ENCODE measurements around the gene ZNF674. TPM values are rescaled to one million over a fixed set of nuclear protein-coding genes. Genes with fewer than 3 reads are reported as not detected.
"Not testable (repeated sequence)": the region's sequence is repeated elsewhere in the genome, so short reads cannot be mapped to it uniquely, and the experiment has no call there.

The ZNF674 gene
- total RNA-seq, 2 donors from 2014 or later: 0.99 to 10.4 TPM

DNA sequence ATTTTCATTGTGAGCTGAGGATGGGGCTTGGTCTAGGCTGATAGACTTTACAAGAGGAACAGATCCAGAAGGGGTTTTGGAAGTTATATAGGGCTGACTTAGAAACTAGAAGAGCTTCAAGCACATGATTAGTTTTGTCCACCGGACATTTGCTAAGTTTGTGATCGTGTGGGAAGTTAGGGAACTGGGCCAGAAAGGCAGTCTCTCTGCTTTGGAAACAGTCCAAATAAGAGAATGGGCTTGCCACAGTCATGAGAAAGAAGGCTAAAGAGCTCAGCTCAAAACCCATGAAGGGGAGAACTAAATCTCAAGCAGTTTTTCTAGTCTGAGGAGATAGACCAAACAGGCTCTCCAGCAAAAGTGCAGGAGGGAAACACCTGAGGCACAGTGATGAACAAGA lies 67.8 kb downstream of the ZNF674 start:
- H3K27ac ChIP-seq: no peak overlapping the region
- H3K36me3 ChIP-seq (replicated peaks in 1 of 2; ENCODE audit: insufficient read depth in 1 of 2, low read depth in 2 of 2): no peaks in the 10 kb centered on the region
- H3K4me1 ChIP-seq: no peaks in the 10 kb centered on the region
- no peak overlapping the region for H3K4me3 ChIP-seq
- WGBS, 2 donors: 35 to 53% methylated on average over 2 of the region's 2 CpGs
- DNase-seq: no peak
- no peaks in the 10 kb centered on the region for H3K9me3 ChIP-seq
- ATAC-seq: no peak
- no peaks in the 10 kb centered on the region for H3K27me3 ChIP-seq
- intact Hi-C loops (cut with DNase I): no loop called here
- no peak for TF ChIP-seq POLR2A (IDR thresholded peaks at IDR 0.05)
- TF ChIP-seq, protein P1, sequence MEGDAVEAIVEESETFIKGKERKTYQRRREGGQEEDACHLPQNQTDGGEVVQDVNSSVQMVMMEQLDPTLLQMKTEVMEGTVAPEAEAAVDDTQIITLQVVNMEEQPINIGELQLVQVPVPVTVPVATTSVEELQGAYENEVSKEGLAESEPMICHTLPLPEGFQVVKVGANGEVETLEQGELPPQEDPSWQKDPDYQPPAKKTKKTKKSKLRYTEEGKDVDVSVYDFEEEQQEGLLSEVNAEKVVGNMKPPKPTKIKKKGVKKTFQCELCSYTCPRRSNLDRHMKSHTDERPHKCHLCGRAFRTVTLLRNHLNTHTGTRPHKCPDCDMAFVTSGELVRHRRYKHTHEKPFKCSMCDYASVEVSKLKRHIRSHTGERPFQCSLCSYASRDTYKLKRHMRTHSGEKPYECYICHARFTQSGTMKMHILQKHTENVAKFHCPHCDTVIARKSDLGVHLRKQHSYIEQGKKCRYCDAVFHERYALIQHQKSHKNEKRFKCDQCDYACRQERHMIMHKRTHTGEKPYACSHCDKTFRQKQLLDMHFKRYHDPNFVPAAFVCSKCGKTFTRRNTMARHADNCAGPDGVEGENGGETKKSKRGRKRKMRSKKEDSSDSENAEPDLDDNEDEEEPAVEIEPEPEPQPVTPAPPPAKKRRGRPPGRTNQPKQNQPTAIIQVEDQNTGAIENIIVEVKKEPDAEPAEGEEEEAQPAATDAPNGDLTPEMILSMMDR (IDR thresholded peaks at IDR 0.05): no peak

DNA sequence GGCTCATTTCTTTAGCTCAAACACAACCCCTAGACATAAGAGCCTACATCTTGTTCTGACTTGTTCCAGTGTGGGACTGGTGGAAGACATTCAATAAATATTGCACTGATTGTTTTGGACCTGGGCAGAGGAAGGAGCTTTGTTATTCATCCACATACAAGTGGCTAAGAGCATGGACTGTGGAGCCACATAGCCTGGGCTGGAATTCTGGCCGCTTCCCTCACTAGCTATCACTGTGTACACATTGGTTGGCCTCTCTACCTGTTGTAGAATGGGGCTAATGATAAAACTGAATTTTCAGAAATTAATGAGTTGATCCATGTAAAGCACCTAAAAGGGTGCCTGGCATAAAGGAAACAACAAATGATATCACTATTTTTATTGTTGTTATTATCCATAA lies 80.0 kb downstream of the ZNF674 start:
- H3K36me3 ChIP-seq (replicated peaks in 1 of 2; ENCODE audit: insufficient read depth in 1 of 2, low read depth in 2 of 2): no peaks in the 10 kb centered on the region
- ATAC-seq: no peak

DNA sequence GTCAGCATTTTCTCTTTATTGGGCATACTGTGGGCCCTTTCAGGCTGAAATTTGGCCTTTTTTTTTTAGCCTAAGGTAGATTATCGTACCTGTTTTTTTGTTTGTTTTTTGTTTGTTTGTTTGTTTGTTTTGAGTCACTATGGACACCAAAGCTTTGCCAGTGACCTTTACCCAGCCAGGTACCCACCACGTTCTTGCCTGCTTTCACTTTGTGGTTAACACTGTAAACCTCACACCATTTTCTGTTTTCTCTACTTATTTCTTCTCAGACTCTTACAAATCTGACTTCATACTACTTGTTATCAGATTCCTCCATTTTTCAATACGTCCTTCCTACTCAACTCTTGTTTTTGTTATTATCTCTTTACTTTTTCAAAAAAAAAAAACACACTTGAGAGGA lies 81.5 kb downstream of the ZNF674 start:
- ATAC-seq (no peak), DNase-seq (no peak)
- no peaks in the 10 kb centered on the region for H3K4me1 ChIP-seq
- intact Hi-C loops (cut with DNase I): no loop called here
- H3K9me3 ChIP-seq: no peaks in the 10 kb centered on the region
- H3K4me3 ChIP-seq: no peak overlapping the region
- H3K27me3 ChIP-seq: no peaks in the 10 kb centered on the region
- WGBS, 2 donors: 80 to 82% methylated on average over 3 of the region's 3 CpGs
- H3K27ac ChIP-seq: no peak overlapping the region
- H3K36me3 ChIP-seq (replicated peaks in 1 of 2; ENCODE audit: insufficient read depth in 1 of 2, low read depth in 2 of 2): no peaks in the 10 kb centered on the region
- TF ChIP-seq POLR2A (IDR thresholded peaks at IDR 0.05): no peak
- TF ChIP-seq, protein P1 (IDR thresholded peaks at IDR 0.05): no peak

More for the DNA sequence above, 80.0 kb downstream of the ZNF674 start:
- Histone ChIP-seq H3K4me3 (no peak overlapping the region), H3K27ac (no peak overlapping the region), H3K27me3 (no peaks in the 10 kb centered on the region), H3K9me3 (no peaks in the 10 kb centered on the region), H3K4me1 (no peaks in the 10 kb centered on the region)
- intact Hi-C loops (cut with DNase I): no loop called here
- WGBS, 2 donors: 29 to 36% methylated on average over 1 of the region's 1 CpG
- no peak for DNase-seq
- TF ChIP-seq POLR2A (IDR thresholded peaks at IDR 0.05): no peak
- TF ChIP-seq, protein P1 (IDR thresholded peaks at IDR 0.05): no peak

DNA sequence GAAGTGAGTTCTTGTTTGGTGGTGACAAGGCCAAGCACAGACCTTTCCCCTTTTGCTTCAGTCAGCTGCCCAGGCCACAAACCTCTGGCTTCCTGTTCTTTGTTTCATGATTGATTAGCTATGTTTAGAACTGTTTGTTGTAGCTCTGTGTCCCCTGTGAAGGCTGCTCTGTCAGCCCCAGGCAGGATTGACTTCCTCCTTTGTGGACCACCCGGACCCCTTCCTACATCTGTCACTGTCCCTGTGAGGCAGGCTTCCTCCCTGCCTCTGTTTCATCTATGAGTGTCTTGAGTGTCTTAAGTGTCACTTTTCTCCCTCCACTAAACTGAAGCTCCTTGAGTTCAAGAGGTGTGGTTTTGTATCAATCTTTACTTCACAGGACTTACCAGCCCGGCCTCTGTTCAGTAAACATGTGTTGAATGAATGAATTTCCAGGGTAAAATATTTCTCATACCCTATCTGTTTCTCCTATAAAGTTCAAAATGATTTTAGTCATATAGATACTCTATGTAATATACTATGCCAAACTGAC lies 83.5 kb downstream of the ZNF674 start:
- Histone ChIP-seq H3K4me3 (no peak overlapping the region), H3K27me3 (no peaks in the 10 kb centered on the region), H3K27ac (no peak overlapping the region), H3K4me1 (no peaks in the 10 kb centered on the region), H3K36me3 (replicated peaks in 1 of 2; ENCODE audit: insufficient read depth in 1 of 2, low read depth in 2 of 2) (no peaks in the 10 kb centered on the region), H3K9me3 (no peaks in the 10 kb centered on the region)
- TF ChIP-seq, protein P1 (IDR thresholded peaks at IDR 0.05): no peak
- no peak for TF ChIP-seq POLR2A (IDR thresholded peaks at IDR 0.05)
- no peak for ATAC-seq
- intact Hi-C loops (cut with DNase I): no loop called here
- WGBS, 2 donors: 55 to 82% methylated on average over 2 of the region's 2 CpGs
- DNase-seq: no peak

DNA sequence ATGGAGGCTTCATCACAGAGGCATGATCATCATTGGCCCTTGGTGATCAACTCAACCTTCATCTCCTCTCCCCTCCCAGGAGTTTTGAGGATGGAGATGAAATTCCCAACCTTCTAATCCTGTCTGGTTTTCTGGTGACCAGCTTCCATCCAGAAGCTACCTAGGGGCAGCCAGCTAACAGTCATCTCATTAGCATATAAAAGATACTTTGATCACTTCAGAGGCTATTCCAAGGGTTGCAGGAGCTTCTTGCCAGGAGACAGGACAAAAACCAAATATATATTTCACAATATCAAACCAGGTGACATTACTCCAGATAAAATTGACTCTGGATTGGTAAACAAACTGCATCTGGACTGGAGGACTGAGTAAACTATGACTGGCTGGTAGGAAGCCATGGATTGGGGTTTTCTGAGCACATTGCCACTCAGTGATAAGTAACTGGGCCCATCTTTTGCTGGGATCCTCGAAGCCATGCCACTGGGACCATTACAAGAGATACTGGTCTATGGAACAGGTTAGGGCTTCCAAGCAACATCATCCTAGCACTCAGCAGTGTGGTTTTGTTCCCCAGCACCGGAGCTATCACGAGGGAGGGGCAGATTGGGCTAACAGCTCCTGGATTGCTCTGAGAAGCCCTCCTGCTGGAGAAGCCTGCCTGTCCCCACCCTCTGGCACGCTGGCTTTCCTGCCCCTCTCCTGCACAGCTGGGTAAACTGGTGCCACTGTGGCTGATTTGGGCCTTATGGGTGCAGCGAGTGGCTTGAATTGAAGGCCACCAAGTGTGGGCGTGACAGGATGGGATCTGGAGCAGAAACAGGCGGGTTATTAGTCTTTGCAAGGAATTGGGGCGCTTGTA lies 84.2 kb downstream of the ZNF674 start:
- WGBS, 2 donors: 65 to 89% methylated on average over 5 to 8 of the region's 8 CpGs
- H3K4me1 ChIP-seq; H3K36me3 ChIP-seq (replicated peaks in 1 of 2; ENCODE audit: insufficient read depth in 1 of 2, low read depth in 2 of 2); H3K27ac ChIP-seq; H3K27me3 ChIP-seq; ATAC-seq; intact Hi-C loops (cut with DNase I); DNase-seq; H3K4me3 ChIP-seq; H3K9me3 ChIP-seq: not testable (repeated sequence)
